Vagina (tissue), 2 donors: ENCODE data around the gene GART.

Experiments used
- CTCF ChIP-seq, 3 experiments: fragments of 450-650 bp in 2 of 3; fragments of 200-600 bp in 1 of 3; sonication (generic) in 1 of 3; IDR thresholded peaks; one replicate each; pipeline ENCODE4 v1.5.1; 2017 to 2019; ENCODE audit warnings: antibody characterized with exemption in 3 of 3, mild to moderate bottlenecking in 2 of 3, moderate library complexity in 2 of 3
- POLR2AphosphoS5 ChIP-seq, 2 donors: sonication (generic); formaldehyde crosslinking; IDR thresholded peaks; one replicate each; pipeline ENCODE4 v1.9.0; 2017; ENCODE audit warnings: antibody characterized with exemption in 2 of 2, mild to moderate bottlenecking in 2 of 2, low read depth in 1 of 2; ENCODE audit not compliant: insufficient read depth in 1 of 2

DNA sequence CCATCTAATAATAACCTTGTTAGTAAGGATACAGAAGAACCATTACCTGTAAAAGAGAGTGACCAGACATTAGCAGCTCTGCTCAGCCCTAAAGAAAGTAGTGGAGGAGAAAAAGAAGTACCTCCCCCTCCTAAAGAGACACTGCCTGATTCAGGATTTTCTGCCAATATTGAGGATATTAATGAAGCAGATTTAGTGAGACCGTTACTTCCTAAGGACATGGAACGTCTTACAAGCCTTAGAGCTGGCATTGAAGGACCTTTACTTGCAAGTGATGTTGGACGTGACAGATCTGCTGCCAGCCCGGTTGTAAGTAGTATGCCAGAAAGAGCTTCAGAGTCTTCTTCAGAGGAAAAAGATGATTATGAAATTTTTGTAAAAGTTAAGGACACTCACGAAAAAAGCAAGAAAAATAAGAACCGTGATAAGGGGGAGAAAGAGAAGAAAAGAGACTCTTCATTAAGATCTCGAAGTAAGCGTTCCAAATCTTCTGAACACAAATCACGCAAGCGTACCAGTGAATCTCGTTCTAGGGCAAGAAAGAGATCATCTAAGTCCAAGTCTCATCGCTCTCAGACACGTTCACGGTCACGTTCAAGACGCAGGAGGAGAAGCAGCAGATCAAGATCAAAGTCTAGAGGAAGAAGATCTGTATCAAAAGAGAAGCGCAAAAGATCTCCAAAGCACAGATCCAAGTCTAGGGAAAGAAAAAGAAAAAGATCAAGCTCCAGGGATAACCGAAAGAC is 12.5 kb upstream of the GART start:
- no peak for TF ChIP-seq CTCF (IDR thresholded peaks at IDR 0.05)
- no peak for TF ChIP-seq POLR2AphosphoS5 (IDR thresholded peaks at IDR 0.05; ENCODE audit: insufficient read depth in 1 of 2, low read depth in 1 of 2)
